ENCODE results near the gene ZNF417. TPM values are rescaled to one million over a fixed set of nuclear protein-coding genes. Genes with fewer than 3 reads are reported as not detected.
A peak's percentile ranks its signal among the peaks of the same experiment; 100 is the strongest.
"Not testable (repeated sequence)": the region's sequence is repeated elsewhere in the genome, so short reads cannot be mapped to it uniquely, and the experiment has no call there.

The ZNF417 gene
- total RNA-seq: 10 to 100 TPM in 5 of 10 donors, 1 to 10 TPM in 5; 6.5 to 14.0 (median 9.9) TPM
- polyA plus RNA-seq: 1 to 10 TPM; 1.8 to 5.8 TPM
- long read RNA-seq, donor 1, partial matches to known transcripts: 0 of 2 reads
- long read RNA-seq, donor 1, other reads (novel, unspliced or antisense): 1 of 2 reads
- long read RNA-seq, donor 2, partial matches to known transcripts: 0 of 2 reads
- long read RNA-seq, donor 2, other reads (novel, unspliced or antisense): 1 of 2 reads
- long read RNA-seq, donor 3: 0 reads

- Histone ChIP-seq H3K27ac (peak within 1 kb of the TSS in 9 of 10 donors; percentile 76 to 90 (median 85)), H3K9me3 (peaks cover 0 to 42% (median 0%) of the 10 kb centered on the region in 11 donors), H3K4me1 (peaks cover 0 to 20% (median 14%) of the 10 kb centered on the region in 9 donors), H3K36me3 (peaks cover 0 to 60% (median 23%) of the 10 kb centered on the region in 9 donors), H3K4me3 (peak within 1 kb of the TSS; percentile 69 to 99 (median 94))
- peak; percentile 69 to 93 for DNase-seq
- 0% methylated on average over 51 of the region's 51 CpGs for WGBS, 2 donors
- intact Hi-C loops (cut with DNase I); H3K27me3 ChIP-seq: not testable (repeated sequence)
- peak in 6 of 9 donors; percentile 17 to 61 (median 44) for TF ChIP-seq CTCF (IDR thresholded peaks at IDR 0.05)
- peak; percentile 97 to 100 (median 99) for ATAC-seq
Observed at GRCh38 chr19:57916168-57916995, at the start of gene ZNF417. ZNF417 (minus strand) TSS chr19:57916592; CDS start chr19:57916411, 181 bp downstream.

DNA sequence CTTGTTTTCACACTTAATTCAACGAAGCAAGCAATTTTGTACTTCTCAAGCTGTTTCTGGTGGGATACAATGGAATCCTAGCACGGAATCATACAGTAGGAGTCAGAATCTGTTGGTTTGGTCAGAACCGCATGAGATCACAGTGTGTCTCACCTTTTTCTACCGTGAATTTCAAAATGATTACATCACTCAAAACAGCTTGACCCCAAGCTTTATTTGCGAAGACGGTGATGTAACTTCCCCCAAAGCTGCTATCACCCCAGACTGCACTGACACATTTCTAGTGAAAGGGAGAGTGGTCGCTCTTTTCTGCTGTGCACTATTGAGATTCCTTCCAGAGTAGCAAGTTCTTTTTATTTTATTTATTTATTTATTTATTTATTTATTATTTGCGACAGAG is 48.4 kb upstream of the ZNF417 start:
- DNase-seq (no peak), ATAC-seq (no peak)
- peaks cover 0 to 100% (median 63%) of the 10 kb centered on the region in 11 donors for H3K9me3 ChIP-seq
- no peak overlapping the region for H3K27ac ChIP-seq
- no peak for TF ChIP-seq CTCF (IDR thresholded peaks at IDR 0.05)
- peaks cover 0 to 98% (median 17%) of the 10 kb centered on the region in 9 donors for H3K36me3 ChIP-seq
- intact Hi-C loops (cut with DNase I): no loop called here
- H3K4me3 ChIP-seq: no peak overlapping the region
- no peaks in the 10 kb centered on the region for H3K4me1 ChIP-seq
- 83 to 93% methylated on average over 8 of the region's 8 CpGs for WGBS, 2 donors
- H3K27me3 ChIP-seq: no peaks in the 10 kb centered on the region

GRCh38 chr19:57961785-57962184 is 45.4 kb upstream of the ZNF417 start:
- H3K4me3 ChIP-seq: no peak overlapping the region
- WGBS, 2 donors: 84 to 89% methylated on average over 1 of the region's 1 CpG
- peaks cover 0 to 83% (median 7%) of the 10 kb centered on the region in 9 donors for H3K36me3 ChIP-seq
- ATAC-seq: no peak
- no peak for DNase-seq
- H3K27me3 ChIP-seq: no peaks in the 10 kb centered on the region
- no peak for TF ChIP-seq CTCF (IDR thresholded peaks at IDR 0.05)
- H3K27ac ChIP-seq: no peak overlapping the region
- no peaks in the 10 kb centered on the region for H3K4me1 ChIP-seq
- intact Hi-C loops (cut with DNase I): no loop called here
- peaks cover 0 to 100% (median 48%) of the 10 kb centered on the region in 11 donors for H3K9me3 ChIP-seq

GRCh38 chr19:57954996-57955395 is 38.6 kb upstream of the ZNF417 start:
- Histone ChIP-seq H3K9me3 (peaks cover 0 to 91% (median 3%) of the 10 kb centered on the region in 11 donors), H3K36me3 (peaks cover 0 to 24% (median 0%) of the 10 kb centered on the region in 9 donors), H3K27me3 (no peaks in the 10 kb centered on the region), H3K27ac (no peak overlapping the region), H3K4me3 (no peak overlapping the region), H3K4me1 (no peaks in the 10 kb centered on the region)
- TF ChIP-seq CTCF (IDR thresholded peaks at IDR 0.05): no peak
- ATAC-seq (no peak), DNase-seq (no peak)
- intact Hi-C loops (cut with DNase I): no loop called here
- 90 to 93% methylated on average over 4 of the region's 4 CpGs for WGBS, 2 donors
